Activated CD4-positive, CD25-positive, alpha-beta regulatory T cell treated with anti-CD3 and anti-CD28 coated beads, Interleukin-2, amount 50 U/mL, for 24 hours (primary cell): ENCODE results near the gene PLXNA3.
A peak's percentile ranks its signal among the peaks of the same experiment; 100 is the strongest.

Experiments
- ATAC-seq, 2 donors: fragments of 150-1000 bp; cut with Tn5 transposase; one replicate each; pipeline ENCODE4 v1.10.0; 2021; ENCODE audit warnings: mild to moderate bottlenecking in 1 of 2, moderate library complexity in 1 of 2

PLXNA3 gene

GRCh38 chrX:154458116-154458953 is at the start of gene PLXNA3:
TSS of gene PLXNA3 (plus strand) at chrX:154458281. CDS start at chrX:154460184, 1,903 bp downstream.
- peak; percentile 81 for ATAC-seq

DNA sequence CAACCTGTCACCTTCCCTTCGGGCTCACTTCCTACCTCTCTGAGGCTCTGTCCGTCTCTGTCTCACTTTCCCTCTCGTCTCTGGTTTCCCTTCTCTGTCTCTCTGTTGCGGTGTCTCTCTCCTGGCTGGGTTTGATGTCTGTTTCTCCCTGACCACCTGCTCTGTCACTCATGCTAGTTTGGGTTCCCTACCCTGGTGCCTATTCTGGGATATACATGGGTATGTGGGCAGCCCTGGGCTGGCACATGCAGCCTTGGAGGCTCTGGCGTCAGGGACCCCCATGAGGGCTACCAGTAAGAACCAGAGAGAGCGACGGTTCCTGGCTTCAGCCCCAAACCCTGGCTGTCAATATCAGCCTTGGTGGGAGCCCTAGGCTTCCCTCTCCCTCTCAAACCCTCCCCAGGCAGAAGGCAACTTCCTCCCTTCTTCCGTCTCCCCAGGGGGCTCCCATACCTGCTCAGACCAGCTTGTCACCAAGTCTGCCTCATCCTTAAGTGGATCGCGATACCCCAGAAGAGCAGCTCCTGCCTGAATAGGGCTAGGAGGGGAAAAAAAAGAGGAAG is 49.3 kb upstream of the PLXNA3 start:
- no peak for ATAC-seq

DNA sequence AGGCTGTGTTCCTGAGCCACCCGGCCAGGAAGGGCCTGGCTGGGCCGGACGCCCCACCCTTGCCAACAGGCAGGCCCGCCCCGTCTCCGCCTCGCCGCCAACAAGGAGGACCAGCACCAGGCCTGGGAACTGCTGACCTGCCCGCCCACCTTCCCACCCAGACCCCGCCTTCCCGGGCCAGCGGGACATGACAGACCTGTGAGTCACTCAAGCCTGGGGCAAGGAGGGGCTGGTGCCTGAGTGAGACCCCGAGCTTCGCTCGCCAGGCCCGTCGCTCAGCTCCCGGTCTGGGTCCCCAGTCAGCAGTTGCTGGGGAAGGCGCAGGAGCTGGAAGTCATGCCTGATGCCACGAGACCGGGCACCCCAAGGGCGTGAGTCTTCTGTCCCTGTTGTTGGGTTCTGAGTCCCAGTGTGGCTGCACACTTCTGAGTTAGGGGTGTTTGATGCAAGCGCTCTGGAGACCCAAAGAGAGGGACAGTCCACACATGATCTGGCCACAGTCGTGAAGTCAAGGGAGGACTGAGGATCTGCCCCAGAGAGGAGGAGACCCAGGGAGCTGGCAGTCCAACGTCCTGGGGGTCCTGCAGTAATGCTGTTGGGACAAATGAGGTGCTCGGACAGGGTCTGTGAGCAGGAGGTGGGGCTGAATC is 48.7 kb upstream of the PLXNA3 start, which contains the start of gene DNASE1L1:
Gene DNASE1L1 (minus strand): TSS at position 33 of the 650 bp plus-strand sequence. CDS start 3,686 bp downstream, outside the sequence.
- no peak for ATAC-seq

- ATAC-seq: peak; percentile 78 to 88
Measured at GRCh38 chrX:154411981-154412340, 46.1 kb upstream of the PLXNA3 start.

GRCh38 chrX:154412468-154412867 is 45.6 kb upstream of the PLXNA3 start:
- peak; percentile 15 to 34 for ATAC-seq

- ATAC-seq: no peak
Measured at GRCh38 chrX:154413142-154413541, 44.9 kb upstream of the PLXNA3 start.

DNA sequence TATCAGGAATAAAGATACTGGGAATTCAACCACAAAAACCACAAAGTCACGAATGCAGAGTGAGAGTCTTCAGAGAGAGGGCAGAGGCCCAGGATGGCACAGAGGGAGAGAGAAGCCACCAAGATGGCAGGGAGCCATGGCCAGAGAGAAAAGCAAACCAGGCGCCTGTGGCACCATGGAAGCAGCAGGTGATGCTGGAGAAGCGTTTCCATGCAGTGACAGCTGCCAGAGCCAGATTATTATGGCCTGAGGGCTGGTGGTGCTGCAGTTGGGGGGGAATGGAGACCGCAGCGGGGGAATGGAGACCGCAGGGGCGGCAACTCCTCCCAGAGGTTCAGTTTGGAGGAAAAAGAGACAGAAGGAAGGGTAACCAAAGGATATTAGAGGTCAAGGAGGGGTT is 40.9 kb upstream of the PLXNA3 start:
- no peak for ATAC-seq

GRCh38 chrX:154419189-154419588 is 38.9 kb upstream of the PLXNA3 start:
- no peak for ATAC-seq

- no peak for ATAC-seq
Measured at GRCh38 chrX:154419688-154420401, 38.2 kb upstream of the PLXNA3 start.

DNA sequence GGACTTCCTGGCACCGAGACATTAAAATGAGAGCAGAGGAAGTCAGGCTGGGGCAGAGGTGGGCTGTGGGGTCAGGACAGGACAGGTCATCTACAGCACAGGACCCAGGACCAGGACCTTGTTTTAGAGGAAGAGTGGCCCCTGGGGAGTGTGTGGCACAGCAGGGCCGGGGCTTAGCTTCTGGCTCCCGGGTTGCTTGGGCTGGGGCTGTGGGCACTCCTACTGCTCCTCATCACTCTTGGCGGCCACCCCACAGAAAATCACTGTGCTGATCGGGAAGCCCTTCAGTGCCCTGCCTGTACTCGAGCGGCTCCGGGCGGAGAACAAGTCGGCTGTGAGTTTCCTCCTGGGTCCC is 37.7 kb upstream of the PLXNA3 start:
- no peak for ATAC-seq

GRCh38 chrX:154426916-154427770 is 30.9 kb upstream of the PLXNA3 start:
- no peak for ATAC-seq

DNA sequence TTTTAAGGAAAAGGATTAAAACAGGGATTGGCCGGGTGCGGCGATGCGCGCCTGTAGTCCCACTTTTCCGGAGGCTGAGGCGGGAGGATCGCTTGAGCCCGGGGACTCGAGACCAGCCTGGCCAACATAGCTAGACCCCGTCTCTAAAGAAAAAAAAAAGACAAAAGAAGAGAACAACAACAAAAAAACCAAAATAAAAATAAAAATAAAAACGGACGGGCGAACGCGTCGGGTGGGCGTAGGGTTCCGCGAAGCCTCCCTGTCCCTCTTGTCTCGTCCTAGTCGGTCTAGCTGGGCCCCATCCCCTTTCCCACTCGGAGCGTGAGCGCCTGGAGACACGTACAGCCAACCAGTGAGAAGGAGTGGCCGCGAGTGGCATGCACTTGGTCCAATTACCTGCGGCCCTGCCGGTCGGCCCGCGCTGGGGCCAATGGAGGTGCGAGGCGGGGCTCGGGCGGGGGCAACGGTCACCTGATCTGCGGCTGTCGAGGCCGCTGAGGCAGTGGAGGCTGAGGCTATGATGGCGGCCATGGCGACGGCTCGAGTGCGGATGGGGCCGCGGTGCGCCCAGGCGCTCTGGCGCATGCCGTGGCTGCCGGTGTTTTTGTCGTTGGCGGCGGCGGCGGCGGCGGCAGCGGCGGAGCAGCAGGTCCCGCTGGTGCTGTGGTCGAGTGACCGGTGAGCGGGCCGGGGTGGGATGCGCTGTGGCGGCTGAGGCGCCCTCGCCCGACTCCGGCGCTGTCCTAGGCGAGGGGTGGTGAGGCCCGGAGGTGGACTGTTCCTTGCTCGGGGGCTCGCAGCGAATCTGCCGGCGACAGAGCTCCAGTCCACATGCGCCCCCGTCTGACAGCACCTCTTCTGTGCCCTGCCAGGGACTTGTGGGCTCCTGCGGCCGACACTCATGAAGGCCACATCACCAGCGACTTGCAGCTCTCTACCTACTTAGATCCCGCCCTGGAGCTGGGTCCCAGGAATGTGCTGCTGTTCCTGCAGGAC is 29.6 kb upstream of the PLXNA3 start, which contains the start of gene ATP6AP1:
Gene ATP6AP1 (plus strand): TSS at position 502 of the 996 bp plus-strand sequence. CDS start 16 bp downstream, at position 518.
- ATAC-seq: peak; percentile 99 to 100

- no peak for ATAC-seq
Measured at GRCh38 chrX:154429711-154430110, 28.4 kb upstream of the PLXNA3 start.

- no peak for ATAC-seq
Measured at GRCh38 chrX:154430479-154430878, 27.6 kb upstream of the PLXNA3 start.

GRCh38 chrX:154430916-154431315 is 27.2 kb upstream of the PLXNA3 start:
- no peak for ATAC-seq

DNA sequence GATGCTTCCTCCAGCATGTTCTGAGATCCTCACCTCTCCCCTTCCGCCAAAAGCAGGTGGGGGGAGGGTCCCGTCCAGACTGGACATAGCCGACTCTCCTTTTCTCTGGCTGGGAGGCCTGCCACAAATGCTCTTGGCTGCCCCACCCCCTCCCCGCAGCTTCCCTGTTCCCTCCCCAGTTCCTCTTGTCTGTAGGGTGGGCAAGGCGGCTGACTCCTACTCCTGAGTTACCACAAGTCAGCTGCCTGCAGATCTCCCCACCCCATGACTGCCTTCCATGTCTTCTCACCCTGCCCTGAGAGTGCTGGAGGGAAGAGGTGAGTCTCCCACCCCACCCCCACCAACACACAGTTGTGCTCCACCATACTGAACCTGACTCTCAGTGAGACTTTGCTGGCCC is 26.7 kb upstream of the PLXNA3 start:
- ATAC-seq: no peak

DNA sequence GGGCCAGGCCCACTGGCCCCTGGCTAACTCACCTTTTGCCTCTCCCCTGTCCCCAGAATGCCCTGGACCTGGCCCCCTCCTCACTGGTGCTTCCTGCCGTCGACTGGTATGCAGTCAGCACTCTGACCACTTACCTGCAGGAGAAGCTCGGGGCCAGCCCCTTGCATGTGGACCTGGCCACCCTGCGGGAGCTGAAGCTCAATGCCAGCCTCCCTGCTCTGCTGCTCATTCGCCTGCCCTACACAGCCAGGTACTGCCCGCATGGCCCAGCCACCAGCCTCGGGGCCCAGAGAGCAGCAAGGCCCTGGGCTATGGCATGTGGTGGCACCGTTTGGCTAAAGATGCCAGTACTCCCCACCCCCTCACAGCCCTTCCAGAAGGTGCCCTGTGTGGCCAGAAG is 25.9 kb upstream of the PLXNA3 start:
- ATAC-seq: no peak

GRCh38 chrX:154433605-154434004 is 24.5 kb upstream of the PLXNA3 start:
- ATAC-seq: no peak

- ATAC-seq: no peak
Measured at GRCh38 chrX:154434394-154435168, 23.5 kb upstream of the PLXNA3 start.

DNA sequence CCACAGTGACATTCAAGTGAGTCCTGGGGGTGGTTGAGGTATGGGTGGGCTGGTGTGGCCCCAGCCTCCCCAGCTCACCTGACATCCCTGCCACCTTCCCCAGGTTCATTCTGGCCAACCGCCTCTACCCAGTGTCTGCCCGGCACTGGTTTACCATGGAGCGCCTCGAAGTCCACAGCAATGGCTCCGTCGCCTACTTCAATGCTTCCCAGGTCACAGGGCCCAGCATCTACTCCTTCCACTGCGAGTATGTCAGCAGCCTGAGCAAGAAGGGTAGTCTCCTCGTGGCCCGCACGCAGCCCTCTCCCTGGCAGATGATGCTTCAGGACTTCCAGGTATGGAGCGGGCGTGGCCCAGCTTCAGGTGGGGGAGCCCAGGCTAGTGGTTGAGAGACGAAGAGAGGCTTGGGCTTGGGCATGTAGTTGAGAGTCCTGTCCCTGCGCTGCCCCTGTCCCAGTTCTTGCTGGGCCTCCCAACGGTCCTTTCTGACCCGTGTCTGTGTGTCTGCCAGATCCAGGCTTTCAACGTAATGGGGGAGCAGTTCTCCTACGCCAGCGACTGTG is 22.8 kb upstream of the PLXNA3 start:
- no peak for ATAC-seq
